ENCODE results near the gene ENTPD2.

GRCh38 chr9:137044502-137045177 lies 9.2 kb downstream of the ENTPD2 start:
- TF ChIP-seq RAD21 (IDR thresholded peaks at IDR 0.05; ENCODE audit: insufficient read depth, low read depth, low read length) (no peak), HDAC2 (IDR thresholded peaks at IDR 0.05) (no peak), SMC3 (IDR thresholded peaks at IDR 0.05; ENCODE audit: borderline replicate concordance, low read length) (no peak), SP1 (IDR thresholded peaks at IDR 0.05; ENCODE audit: low read depth, low read length) (no peak), SIN3A (IDR thresholded peaks at IDR 0.05; ENCODE audit: low read depth, low read length) (no peak), POU2F2 (IDR thresholded peaks at IDR 0.05; ENCODE audit: borderline replicate concordance, low read depth, low read length) (no peak), CHD1 (IDR thresholded peaks at IDR 0.05; ENCODE audit: low read depth, low read length) (no peak), HDGF (IDR thresholded peaks at IDR 0.05) (no peak), ZNF24 (IDR thresholded peaks at IDR 0.05) (no peak), CTCF (IDR thresholded peaks at IDR 0.05 in 2 of 3, conservative IDR thresholded peaks at IDR 0.05 in 1 of 3; ENCODE audit: control insufficient read depth in 2 of 3, extremely low read depth in 1 of 3, insufficient read depth in 1 of 3, low read depth in 3 of 3, low read length in 3 of 3) (no peak), EP300 (IDR thresholded peaks at IDR 0.05; ENCODE audit: borderline replicate concordance in 1 of 2, control insufficient read depth in 1 of 2, low read depth in 2 of 2, low read length in 2 of 2) (no peak)
- TF ChIP-seq, protein P1, sequence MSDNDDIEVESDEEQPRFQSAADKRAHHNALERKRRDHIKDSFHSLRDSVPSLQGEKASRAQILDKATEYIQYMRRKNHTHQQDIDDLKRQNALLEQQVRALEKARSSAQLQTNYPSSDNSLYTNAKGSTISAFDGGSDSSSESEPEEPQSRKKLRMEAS (IDR thresholded peaks at IDR 0.05; ENCODE audit: low read depth, low read length), result no peak
- TF ChIP-seq, protein P2, sequence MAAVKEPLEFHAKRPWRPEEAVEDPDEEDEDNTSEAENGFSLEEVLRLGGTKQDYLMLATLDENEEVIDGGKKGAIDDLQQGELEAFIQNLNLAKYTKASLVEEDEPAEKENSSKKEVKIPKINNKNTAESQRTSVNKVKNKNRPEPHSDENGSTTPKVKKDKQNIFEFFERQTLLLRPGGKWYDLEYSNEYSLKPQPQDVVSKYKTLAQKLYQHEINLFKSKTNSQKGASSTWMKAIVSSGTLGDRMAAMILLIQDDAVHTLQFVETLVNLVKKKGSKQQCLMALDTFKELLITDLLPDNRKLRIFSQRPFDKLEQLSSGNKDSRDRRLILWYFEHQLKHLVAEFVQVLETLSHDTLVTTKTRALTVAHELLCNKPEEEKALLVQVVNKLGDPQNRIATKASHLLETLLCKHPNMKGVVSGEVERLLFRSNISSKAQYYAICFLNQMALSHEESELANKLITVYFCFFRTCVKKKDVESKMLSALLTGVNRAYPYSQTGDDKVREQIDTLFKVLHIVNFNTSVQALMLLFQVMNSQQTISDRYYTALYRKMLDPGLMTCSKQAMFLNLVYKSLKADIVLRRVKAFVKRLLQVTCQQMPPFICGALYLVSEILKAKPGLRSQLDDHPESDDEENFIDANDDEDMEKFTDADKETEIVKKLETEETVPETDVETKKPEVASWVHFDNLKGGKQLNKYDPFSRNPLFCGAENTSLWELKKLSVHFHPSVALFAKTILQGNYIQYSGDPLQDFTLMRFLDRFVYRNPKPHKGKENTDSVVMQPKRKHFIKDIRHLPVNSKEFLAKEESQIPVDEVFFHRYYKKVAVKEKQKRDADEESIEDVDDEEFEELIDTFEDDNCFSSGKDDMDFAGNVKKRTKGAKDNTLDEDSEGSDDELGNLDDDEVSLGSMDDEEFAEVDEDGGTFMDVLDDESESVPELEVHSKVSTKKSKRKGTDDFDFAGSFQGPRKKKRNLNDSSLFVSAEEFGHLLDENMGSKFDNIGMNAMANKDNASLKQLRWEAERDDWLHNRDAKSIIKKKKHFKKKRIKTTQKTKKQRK (IDR thresholded peaks at IDR 0.05; ENCODE audit: low read depth, low read length), result no peak
